NOMO-1 treated with DMSO at 0.1 percent for 48 hours (cell line): Measurements from ENCODE around the gene SPEM2.
"Not testable (repeated sequence)": the region's sequence is repeated elsewhere in the genome, so short reads cannot be mapped to it uniquely, and the experiment has no call there.

ENCODE experiments used
- DNase-seq: peaks from one replicate; lab custom pipeline; 2025; ENCODE audit not compliant: unreplicated experiment; lab: John Stamatoyannopoulos, UW

Gene SPEM2

GRCh38 chr17:7468804-7469389 is 43.5 kb downstream of the SPEM2 start:
- DNase-seq, result no peak

GRCh38 chr17:7469843-7470242 is 44.4 kb downstream of the SPEM2 start:
- not testable (repeated sequence) for DNase-seq

GRCh38 chr17:7470457-7470973 is 45.1 kb downstream of the SPEM2 start:
- DNase-seq, result not testable (repeated sequence)

GRCh38 chr17:7471729-7472128 is 46.3 kb downstream of the SPEM2 start:
- DNase-seq, result no peak

DNA sequence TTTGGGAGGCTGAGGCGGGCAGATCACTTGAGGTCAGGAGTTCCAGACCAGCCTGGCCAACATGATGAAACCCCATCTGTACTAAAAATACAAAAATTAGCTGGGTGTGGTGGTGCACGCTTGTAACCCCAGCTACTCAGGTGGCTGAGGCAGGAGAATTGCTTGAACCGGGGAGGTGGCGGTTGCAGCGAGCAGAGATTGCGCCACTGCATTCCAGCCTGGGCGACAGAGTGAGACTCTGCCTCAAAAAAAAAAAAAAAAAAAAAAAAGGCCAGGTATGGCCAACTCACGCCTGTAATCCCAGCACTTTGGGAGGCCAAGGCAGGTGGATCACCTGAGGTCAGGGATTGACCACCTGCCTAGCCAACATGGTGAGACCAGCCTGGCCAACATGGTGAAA is 49.4 kb downstream of the SPEM2 start:
- not testable (repeated sequence) for DNase-seq

GRCh38 chr17:7475764-7476422 is 50.5 kb downstream of the SPEM2 start:
- peak; percentile 49 for DNase-seq

- DNase-seq, result no peak
Measured at GRCh38 chr17:7476494-7476893, 51.1 kb downstream of the SPEM2 start.

DNA sequence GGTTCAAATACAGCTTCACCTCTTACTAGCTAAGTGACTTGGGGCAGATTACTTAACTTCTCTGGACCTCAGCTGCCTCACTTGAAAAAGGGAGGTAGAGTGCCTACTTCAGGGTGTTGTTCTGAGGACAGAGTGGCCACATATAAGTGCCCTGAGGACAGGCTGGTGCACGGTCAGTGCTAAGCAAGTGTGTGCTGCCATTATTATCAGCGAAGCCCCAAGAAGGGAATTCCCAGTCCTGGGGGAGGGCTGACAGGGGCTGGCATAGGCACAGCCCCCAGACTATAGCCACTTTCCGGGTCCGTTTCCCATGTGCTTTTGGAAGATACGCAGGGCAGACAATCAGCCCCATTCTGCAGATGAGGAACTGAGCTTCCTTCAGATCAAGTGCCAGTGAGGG is 51.5 kb downstream of the SPEM2 start:
- DNase-seq, result no peak
